Superior temporal gyrus (tissue), 1 donor: ENCODE measurements around the gene AFDN.

Experiments
- DNase-seq: peaks from one replicate; pipeline ENCODE4 v3.0.0-alpha.2; 2016; ENCODE audit errors: extremely low spot score

Gene AFDN

DNA sequence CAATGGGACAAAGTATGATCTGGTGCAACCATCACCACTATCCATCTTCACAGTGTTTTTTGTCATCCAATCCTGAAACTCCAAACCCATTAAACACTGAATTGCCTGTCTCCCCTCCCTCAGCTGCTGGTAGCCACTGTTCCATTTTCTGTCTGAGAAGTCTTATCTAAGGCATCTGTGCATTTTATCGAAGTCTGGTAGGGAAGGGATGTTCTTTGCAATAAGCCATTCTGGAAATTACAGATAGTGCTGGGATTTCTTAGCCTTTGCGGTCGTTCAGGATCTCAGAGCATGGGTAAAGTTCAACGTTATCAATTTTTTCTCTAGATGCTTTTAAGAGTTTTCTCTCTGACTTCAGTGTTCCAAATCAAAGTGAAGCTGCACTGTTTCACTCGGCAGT, 194.9 kb downstream of the AFDN start:
- no peak for DNase-seq
